Neural cell (in vitro differentiated cells): Measurements from ENCODE around the gene NADK. TPM values are rescaled to one million over a fixed set of nuclear protein-coding genes. Genes with fewer than 3 reads are reported as not detected.

ENCODE experiments used
- H2AFZ ChIP-seq: fragments of 200-600, 300-800 bp; sonication (generic), shearing (Covaris generic); 2 replicates; pipeline ENCODE4 v1.6.0; 2014; ENCODE audit warnings: low read depth, mild to moderate bottlenecking, antibody characterized with exemption, low read length, moderate library complexity
- H3F3A ChIP-seq: fragments of 200-600 bp; shearing (Covaris generic); 2 replicates; pipeline ENCODE4 v1.6.1; 2016; ENCODE audit warnings: mild to moderate bottlenecking, moderate library complexity, mixed read lengths, antibody characterized with exemption, low read length; ENCODE audit not compliant: insufficient read depth, poor library complexity, severe bottlenecking
- H3K27ac ChIP-seq: fragments of 200-600, 300-800 bp; sonication (generic), shearing (Covaris generic); 2 replicates; pipeline ENCODE4 v1.5.1; 2014; ENCODE audit warnings: mild to moderate bottlenecking, low read length, moderate library complexity
- H3K27me3 ChIP-seq: fragments of 300-800, 200-600 bp; sonication (generic), shearing (Covaris generic); 2 replicates; pipeline ENCODE4 v1.6.0; 2014; ENCODE audit warnings: mild to moderate bottlenecking, low read depth, low read length, moderate library complexity; ENCODE audit not compliant: insufficient read depth
- H3K36me3 ChIP-seq: fragments of 300-800, 200-600 bp; sonication (generic), shearing (Covaris generic); 2 replicates; pipeline ENCODE4 v1.5.1; 2014; ENCODE audit warnings: mild to moderate bottlenecking, antibody characterized with exemption, low read length, moderate library complexity; ENCODE audit not compliant: insufficient read depth
- H3K4me2 ChIP-seq: fragments of 300-800, 200-600 bp; sonication (generic), shearing (Covaris generic); 2 replicates; pipeline ENCODE4 v1.6.0; 2014; ENCODE audit warnings: mild to moderate bottlenecking, low read length
- H3K4me3 ChIP-seq: fragments of 300-800, 200-600 bp; sonication (generic), shearing (Covaris generic); 2 replicates; pipeline ENCODE4 v1.5.1; 2014; ENCODE audit warnings: mild to moderate bottlenecking, low read length, moderate library complexity
- H3K79me2 ChIP-seq: fragments of 200-600 bp; shearing (Covaris generic); replicated peaks from 2 replicates; pipeline ENCODE4 v1.6.0; 2014; ENCODE audit warnings: mild to moderate bottlenecking, low read length, moderate library complexity; ENCODE audit not compliant: insufficient read depth
- H3K9ac ChIP-seq: fragments of 300-800, 200-600 bp; sonication (generic), shearing (Covaris generic); 2 replicates; pipeline ENCODE4 v1.6.1; 2016; ENCODE audit warnings: mild to moderate bottlenecking, low read length, mixed read lengths
- H3K9me2 ChIP-seq: fragments of 200-600 bp; shearing (Covaris generic); 2 replicates; pipeline ENCODE4 v1.6.1; 2016; ENCODE audit warnings: mild to moderate bottlenecking, low read length, mixed read lengths; ENCODE audit not compliant: insufficient read depth
- H3K9me3 ChIP-seq: fragments of 200-600, 300-800 bp; sonication (generic), shearing (Covaris generic); 2 replicates; pipeline ENCODE4 v1.6.1; 2016; ENCODE audit warnings: mild to moderate bottlenecking, mixed run types, low read length, moderate library complexity, mixed read lengths
- H4K20me1 ChIP-seq: fragments of 200-600 bp; shearing (Covaris generic); 2 replicates; pipeline ENCODE4 v1.6.1; 2016; ENCODE audit warnings: mild to moderate bottlenecking, mixed run types; ENCODE audit not compliant: insufficient read depth
- CTCF ChIP-seq: fragments of 450-650 bp; IDR thresholded peaks from 2 replicates; pipeline ENCODE4 v1.5.1; 2014; ENCODE audit warnings: antibody characterized with exemption, mild to moderate bottlenecking, moderate library complexity; ENCODE audit not compliant: poor library complexity, severe bottlenecking
- EP300 ChIP-seq: fragments of 450-650 bp; conservative IDR thresholded peaks from 2 replicates; pipeline ENCODE4 v1.6.1; 2014; ENCODE audit warnings: antibody characterized with exemption, mild to moderate bottlenecking, moderate library complexity; ENCODE audit not compliant: poor library complexity, severe bottlenecking
- EZH2 ChIP-seq: fragments of 200-600, 300-800 bp; shearing (Covaris generic), sonication (generic); IDR thresholded peaks from 2 replicates; pipeline ENCODE4 v1.6.1; 2014; ENCODE audit warnings: antibody characterized with exemption, low read length, borderline replicate concordance, mild to moderate bottlenecking; ENCODE audit not compliant: insufficient read depth, poor library complexity, severe bottlenecking
- MXI1 ChIP-seq: fragments of 450-650 bp; conservative IDR thresholded peaks from 2 replicates; pipeline ENCODE4 v1.6.1; 2014; ENCODE audit warnings: antibody characterized with exemption, mild to moderate bottlenecking; ENCODE audit not compliant: poor library complexity, severe bottlenecking
- POLR2AphosphoS5 ChIP-seq: IDR thresholded peaks from 2 replicates; pipeline ENCODE4 v1.6.1; 2012
- RAD21 ChIP-seq: fragments of 450-650 bp; conservative IDR thresholded peaks from 2 replicates; pipeline ENCODE4 v1.6.1; 2014; ENCODE audit warnings: antibody characterized with exemption, mild to moderate bottlenecking, moderate library complexity
- REST ChIP-seq: IDR thresholded peaks from 2 replicates; pipeline ENCODE4 v1.6.1; 2012; ENCODE audit warnings: borderline replicate concordance
- SMC3 ChIP-seq: fragments of 450-650 bp; conservative IDR thresholded peaks from 2 replicates; pipeline ENCODE4 v1.6.1; 2014; ENCODE audit warnings: antibody characterized with exemption, mild to moderate bottlenecking, moderate library complexity; ENCODE audit not compliant: poor library complexity
- TAF1 ChIP-seq: IDR thresholded peaks from 2 replicates; pipeline ENCODE4 v1.6.1; 2012; ENCODE audit warnings: low read depth
- polyA plus RNA-seq: library from polyadenylated mRNA; depleted of rRNA; stranded (reverse); fragments of >200 nt; gene quantifications from 2 replicates; pipeline ENCODE4 v1.2.3, GENCODE V29; 2014

The NADK gene
- polyA plus RNA-seq, 1 donor from 2014 or later, result 38.5 TPM

GRCh38 chr1:1783320-1783719, 5.0 kb upstream of the NADK start:
- Histone ChIP-seq H3K4me3 (no peak overlapping the region), H3K9me2 (no peaks in the 10 kb centered on the region), H3K27ac (no peak overlapping the region), H4K20me1 (no peaks in the 10 kb centered on the region), H2AFZ (no peak overlapping the region), H3K9ac (no peak overlapping the region), H3K79me2 (no peaks in the 10 kb centered on the region), H3K9me3 (no peaks in the 10 kb centered on the region), H3K4me2 (no peak overlapping the region), H3F3A (no peaks in the 10 kb centered on the region), H3K36me3 (no peaks in the 10 kb centered on the region), H3K27me3 (peaks cover 2% of the 10 kb centered on the region)
- TF ChIP-seq SMC3 (no peak), POLR2AphosphoS5 (no peak), EP300 (no peak)

DNA sequence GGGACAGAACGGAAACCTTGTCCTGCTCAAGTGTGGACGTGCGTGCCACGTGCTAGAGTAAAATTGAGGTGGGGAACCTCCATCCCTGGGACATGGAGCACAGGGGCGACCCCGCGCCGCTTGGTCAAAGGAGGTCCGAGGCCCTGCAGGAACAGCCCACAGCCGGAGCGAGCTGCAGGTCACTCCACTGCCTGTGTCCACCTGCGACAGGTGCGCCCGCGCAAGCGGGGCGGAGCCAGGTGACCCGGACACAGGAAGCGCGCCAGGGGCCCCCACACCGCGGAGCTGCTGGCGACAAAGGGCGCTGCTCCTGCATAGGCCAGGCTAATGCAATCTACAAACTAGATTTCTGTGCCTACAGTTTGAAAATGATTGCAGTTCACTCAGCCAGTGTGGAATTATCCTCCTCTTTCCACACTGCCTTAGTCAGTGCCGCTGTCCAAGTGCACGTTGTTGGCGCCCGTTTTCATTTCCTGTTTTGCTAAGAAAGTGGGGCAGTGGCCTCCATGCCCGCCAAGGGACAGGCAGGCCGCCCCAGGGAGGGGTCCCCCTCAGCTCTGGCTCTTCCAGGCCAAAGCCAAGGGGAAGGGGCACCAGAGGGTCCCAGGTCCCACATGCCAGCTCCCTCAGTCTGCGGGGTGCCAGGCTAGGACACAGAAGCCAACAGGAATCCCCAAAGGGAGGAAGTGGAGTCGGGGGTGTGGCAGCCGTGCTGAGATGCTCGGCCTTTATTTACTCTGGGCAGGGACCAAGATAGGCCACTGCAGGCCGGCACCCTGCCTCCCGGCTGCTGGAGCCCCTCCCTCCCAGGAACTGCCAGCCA, 4.3 kb upstream of the NADK start:
- no peaks in the 10 kb centered on the region for H3K9me2 ChIP-seq
- peaks cover 2% of the 10 kb centered on the region for H3K27me3 ChIP-seq
- H3K9me3 ChIP-seq, result no peaks in the 10 kb centered on the region
- H3K4me2 ChIP-seq, result no peak overlapping the region
- H3K9ac ChIP-seq, result no peak overlapping the region
- no peaks in the 10 kb centered on the region for H3K36me3 ChIP-seq
- H3F3A ChIP-seq, result no peaks in the 10 kb centered on the region
- no peak overlapping the region for H3K4me3 ChIP-seq
- H3K27ac ChIP-seq, result no peak overlapping the region
- TF ChIP-seq POLR2AphosphoS5 (peak; percentile 20), CTCF (no peak), MXI1 (no peak)
- H2AFZ ChIP-seq, result no peak overlapping the region
- H4K20me1 ChIP-seq, result no peaks in the 10 kb centered on the region
- H3K79me2 ChIP-seq, result peaks cover under 1% of the 10 kb centered on the region

DNA sequence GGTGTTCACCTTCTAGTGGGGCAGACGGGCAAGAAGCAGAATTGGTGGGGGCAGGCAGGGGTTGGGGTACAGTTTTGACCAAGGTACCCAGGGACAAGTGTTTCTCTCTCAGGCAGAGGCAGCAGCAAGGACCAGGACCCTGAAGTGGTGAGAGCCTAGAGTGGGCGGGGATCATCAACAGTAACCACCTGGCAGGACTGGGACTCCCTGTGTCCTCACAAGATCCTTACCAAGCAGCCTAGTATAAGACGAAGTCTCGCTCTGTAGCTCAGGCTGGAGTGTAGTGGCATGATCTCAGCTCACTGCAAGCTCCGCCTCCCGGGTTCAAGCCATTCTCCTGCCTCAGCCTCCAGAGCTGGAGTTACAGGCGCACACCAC, 3.2 kb upstream of the NADK start:
- Histone ChIP-seq H2AFZ (no peak overlapping the region), H3K27ac (no peak overlapping the region), H3F3A (no peaks in the 10 kb centered on the region), H3K4me2 (no peak overlapping the region), H3K9me2 (no peaks in the 10 kb centered on the region), H3K27me3 (peaks cover 2% of the 10 kb centered on the region), H3K79me2 (peaks cover 10% of the 10 kb centered on the region), H3K4me3 (no peak overlapping the region), H3K36me3 (no peaks in the 10 kb centered on the region), H3K9ac (no peak overlapping the region), H3K9me3 (no peaks in the 10 kb centered on the region), H4K20me1 (no peaks in the 10 kb centered on the region)
- TF ChIP-seq CTCF, result no peak
- no peak for TF ChIP-seq REST
- TF ChIP-seq EP300, result no peak
- TF ChIP-seq MXI1, result no peak
- no peak for TF ChIP-seq EZH2
- no peak for TF ChIP-seq SMC3
- no peak for TF ChIP-seq TAF1
- TF ChIP-seq POLR2AphosphoS5, result no peak
- TF ChIP-seq RAD21, result no peak
